Measurements from ENCODE around the gene PLPP1. TPM values are rescaled to one million over a fixed set of nuclear protein-coding genes. Genes with fewer than 3 reads are reported as not detected.

The PLPP1 gene
- total RNA-seq, 1 donor from 2014 or later = 48.1 TPM

GRCh38 chr5:55429221-55429612 lies 105.5 kb downstream of the PLPP1 start:
- DNase-seq (no peak), ATAC-seq (no peak)
- H3K4me3 ChIP-seq = no peak overlapping the region
- no peaks in the 10 kb centered on the region for H3K9me3 ChIP-seq
- H3K4me1 ChIP-seq = peaks cover 21% of the 10 kb centered on the region
- no peaks in the 10 kb centered on the region for H3K27me3 ChIP-seq (ENCODE audit: low read depth)
- TF ChIP-seq CTCF (IDR thresholded peaks at IDR 0.05) = no peak
- intact Hi-C loops (cut with DNase I) = no loop called here
- H3K27ac ChIP-seq = no peak overlapping the region
- H3K36me3 ChIP-seq = peaks cover 45% of the 10 kb centered on the region

GRCh38 chr5:55427157-55427556 lies 107.6 kb downstream of the PLPP1 start:
- Histone ChIP-seq H3K36me3 (peaks cover 65% of the 10 kb centered on the region), H3K27me3 (ENCODE audit: low read depth) (no peaks in the 10 kb centered on the region), H3K9me3 (no peaks in the 10 kb centered on the region), H3K27ac (no peak overlapping the region), H3K4me3 (no peak overlapping the region), H3K4me1 (peaks cover 21% of the 10 kb centered on the region)
- intact Hi-C loops (cut with DNase I) = no loop called here
- ATAC-seq = peak; percentile 43 to 82
- TF ChIP-seq CTCF (IDR thresholded peaks at IDR 0.05) = no peak
- DNase-seq = no peak

- H3K36me3 ChIP-seq = peaks cover 67% of the 10 kb centered on the region
- no peaks in the 10 kb centered on the region for H3K9me3 ChIP-seq
- ATAC-seq (no peak), DNase-seq (no peak)
- peaks cover 28% of the 10 kb centered on the region for H3K4me1 ChIP-seq
- no peak overlapping the region for H3K27ac ChIP-seq
- H3K4me3 ChIP-seq = no peak overlapping the region
- intact Hi-C loops (cut with DNase I) = no loop called here
- H3K27me3 ChIP-seq (ENCODE audit: low read depth) = no peaks in the 10 kb centered on the region
- TF ChIP-seq CTCF (IDR thresholded peaks at IDR 0.05) = no peak
These were observed 108.3 kb downstream of the PLPP1 start for GRCh38 chr5:55426455-55426854.

GRCh38 chr5:55421074-55421529 lies 113.7 kb downstream of the PLPP1 start:
- Histone ChIP-seq H3K27ac (no peak overlapping the region), H3K27me3 (ENCODE audit: low read depth) (no peaks in the 10 kb centered on the region), H3K36me3 (peaks cover 56% of the 10 kb centered on the region), H3K9me3 (no peaks in the 10 kb centered on the region), H3K4me1 (peaks cover 8% of the 10 kb centered on the region), H3K4me3 (no peak overlapping the region)
- no peak for TF ChIP-seq CTCF (IDR thresholded peaks at IDR 0.05)
- intact Hi-C loops (cut with DNase I) = no loop called here
- DNase-seq = no peak
- ATAC-seq = no peak

GRCh38 chr5:55418994-55419968 lies 115.5 kb downstream of the PLPP1 start:
- H3K4me1 ChIP-seq = peaks cover 7% of the 10 kb centered on the region
- no peak overlapping the region for H3K4me3 ChIP-seq
- intact Hi-C loops (cut with DNase I) = no loop called here
- no peaks in the 10 kb centered on the region for H3K27me3 ChIP-seq (ENCODE audit: low read depth)
- DNase-seq (no peak), ATAC-seq (peak in 1 of 2 donors; percentile 57)
- H3K27ac ChIP-seq = no peak overlapping the region
- H3K36me3 ChIP-seq = peaks cover 54% of the 10 kb centered on the region
- no peak for TF ChIP-seq CTCF (IDR thresholded peaks at IDR 0.05)
- no peaks in the 10 kb centered on the region for H3K9me3 ChIP-seq

Measured in lower lobe of right lung (tissue), 2 donors.